Measurements from ENCODE around the gene SCRT2.

DNA sequence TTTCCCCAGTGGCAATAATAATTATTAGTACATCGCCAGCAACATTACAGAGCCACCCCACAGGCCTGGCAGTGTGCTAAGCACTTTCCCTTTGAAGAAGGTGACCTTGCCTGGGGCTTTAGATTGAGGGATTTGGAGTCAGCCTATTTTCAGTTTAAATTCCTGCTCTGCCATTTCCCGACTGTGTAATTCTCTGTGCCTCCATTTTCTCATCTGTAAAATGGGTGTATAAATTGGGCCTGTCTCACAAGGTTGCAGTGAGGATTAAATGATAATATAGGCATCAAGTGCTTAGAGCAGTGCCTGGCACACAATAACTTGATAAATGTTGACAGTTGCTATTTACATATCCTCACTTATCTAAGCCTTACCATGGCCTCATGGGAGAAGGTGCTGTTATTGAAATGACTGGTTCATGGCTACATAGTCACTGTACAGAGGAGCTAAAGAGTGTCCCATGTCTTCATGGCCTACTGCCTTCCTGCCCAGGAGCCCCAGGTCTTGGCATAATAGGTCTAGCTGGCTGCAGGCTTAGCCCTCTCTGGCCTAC lies 5.1 kb upstream of the SCRT2 start:
- TF ChIP-seq EZH2phosphoT487 (IDR thresholded peaks at IDR 0.05), result no peak
- TF ChIP-seq, protein P1, sequence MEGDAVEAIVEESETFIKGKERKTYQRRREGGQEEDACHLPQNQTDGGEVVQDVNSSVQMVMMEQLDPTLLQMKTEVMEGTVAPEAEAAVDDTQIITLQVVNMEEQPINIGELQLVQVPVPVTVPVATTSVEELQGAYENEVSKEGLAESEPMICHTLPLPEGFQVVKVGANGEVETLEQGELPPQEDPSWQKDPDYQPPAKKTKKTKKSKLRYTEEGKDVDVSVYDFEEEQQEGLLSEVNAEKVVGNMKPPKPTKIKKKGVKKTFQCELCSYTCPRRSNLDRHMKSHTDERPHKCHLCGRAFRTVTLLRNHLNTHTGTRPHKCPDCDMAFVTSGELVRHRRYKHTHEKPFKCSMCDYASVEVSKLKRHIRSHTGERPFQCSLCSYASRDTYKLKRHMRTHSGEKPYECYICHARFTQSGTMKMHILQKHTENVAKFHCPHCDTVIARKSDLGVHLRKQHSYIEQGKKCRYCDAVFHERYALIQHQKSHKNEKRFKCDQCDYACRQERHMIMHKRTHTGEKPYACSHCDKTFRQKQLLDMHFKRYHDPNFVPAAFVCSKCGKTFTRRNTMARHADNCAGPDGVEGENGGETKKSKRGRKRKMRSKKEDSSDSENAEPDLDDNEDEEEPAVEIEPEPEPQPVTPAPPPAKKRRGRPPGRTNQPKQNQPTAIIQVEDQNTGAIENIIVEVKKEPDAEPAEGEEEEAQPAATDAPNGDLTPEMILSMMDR (IDR thresholded peaks at IDR 0.05), result no peak

All from neural progenitor cell (in vitro differentiated cells).